Measurements from ENCODE around the gene C3orf52.

GRCh38 chr3:112126511-112126911, 40.3 kb downstream of the C3orf52 start:
- TF ChIP-seq, protein P1, sequence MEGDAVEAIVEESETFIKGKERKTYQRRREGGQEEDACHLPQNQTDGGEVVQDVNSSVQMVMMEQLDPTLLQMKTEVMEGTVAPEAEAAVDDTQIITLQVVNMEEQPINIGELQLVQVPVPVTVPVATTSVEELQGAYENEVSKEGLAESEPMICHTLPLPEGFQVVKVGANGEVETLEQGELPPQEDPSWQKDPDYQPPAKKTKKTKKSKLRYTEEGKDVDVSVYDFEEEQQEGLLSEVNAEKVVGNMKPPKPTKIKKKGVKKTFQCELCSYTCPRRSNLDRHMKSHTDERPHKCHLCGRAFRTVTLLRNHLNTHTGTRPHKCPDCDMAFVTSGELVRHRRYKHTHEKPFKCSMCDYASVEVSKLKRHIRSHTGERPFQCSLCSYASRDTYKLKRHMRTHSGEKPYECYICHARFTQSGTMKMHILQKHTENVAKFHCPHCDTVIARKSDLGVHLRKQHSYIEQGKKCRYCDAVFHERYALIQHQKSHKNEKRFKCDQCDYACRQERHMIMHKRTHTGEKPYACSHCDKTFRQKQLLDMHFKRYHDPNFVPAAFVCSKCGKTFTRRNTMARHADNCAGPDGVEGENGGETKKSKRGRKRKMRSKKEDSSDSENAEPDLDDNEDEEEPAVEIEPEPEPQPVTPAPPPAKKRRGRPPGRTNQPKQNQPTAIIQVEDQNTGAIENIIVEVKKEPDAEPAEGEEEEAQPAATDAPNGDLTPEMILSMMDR (IDR thresholded peaks at IDR 0.05): no peak
- no peak for TF ChIP-seq EZH2 (IDR thresholded peaks at IDR 0.05; ENCODE audit: borderline replicate concordance, insufficient read depth, low read depth, low read length, poor library complexity, severe bottlenecking)

Measured in B cell (primary cell).